Measurements from ENCODE around the gene EGLN1.
A peak's percentile ranks its signal among the peaks of the same experiment; 100 is the strongest.
"Not testable (repeated sequence)": the region's sequence is repeated elsewhere in the genome, so short reads cannot be mapped to it uniquely, and the experiment has no call there.

The EGLN1 gene

GRCh38 chr1:231421971-231422797 is at the start of gene EGLN1:
Gene EGLN1 (minus strand): TSS chr1:231422287. CDS start chr1:231421888, 399 bp downstream.
- peak; percentile 78 for DNase-seq (ENCODE audit: low read depth)

GRCh38 chr1:231471500-231471899 is 49.4 kb upstream of the EGLN1 start:
- DNase-seq (ENCODE audit: low read depth): not testable (repeated sequence)

DNA sequence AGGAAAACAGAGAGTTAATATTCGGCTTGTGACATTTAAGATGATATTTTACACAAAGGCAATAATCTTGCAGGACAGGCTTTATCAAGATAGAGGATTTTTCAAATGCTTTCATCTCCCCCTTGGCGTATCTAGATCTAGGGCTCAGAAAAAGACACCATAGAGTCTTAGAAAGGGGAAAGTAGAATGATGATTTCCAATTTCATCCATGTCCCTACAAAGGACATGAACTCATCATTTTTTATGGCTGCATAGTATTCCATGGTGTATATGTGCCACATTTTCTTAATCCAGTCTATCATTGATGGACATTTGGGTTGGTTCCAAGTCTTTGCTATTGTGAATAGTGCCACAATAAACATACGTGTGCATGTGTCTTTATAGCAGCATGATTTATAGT is 48.9 kb upstream of the EGLN1 start:
- DNase-seq (ENCODE audit: low read depth): not testable (repeated sequence)

DNA sequence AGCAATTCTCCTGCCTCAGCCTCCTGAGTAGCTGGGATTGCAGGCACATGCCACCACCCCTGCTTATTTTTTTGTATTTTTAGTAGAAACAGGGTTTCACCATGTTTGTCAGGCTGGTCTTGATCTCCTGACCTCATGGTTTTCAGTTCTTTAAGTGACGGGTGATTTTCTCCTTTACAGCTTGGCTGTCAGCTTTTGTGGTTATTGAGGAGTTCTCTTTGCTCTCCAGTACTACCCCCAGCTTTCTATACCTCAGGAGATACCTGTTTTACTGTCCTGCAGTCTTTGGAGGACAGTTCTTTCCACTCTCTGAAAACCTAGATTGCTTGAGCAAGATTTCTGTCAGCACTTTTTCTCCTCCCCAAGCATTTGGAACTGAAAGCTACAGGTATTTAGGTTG is 45.9 kb upstream of the EGLN1 start:
- no peak for DNase-seq (ENCODE audit: low read depth)

- no peak for DNase-seq (ENCODE audit: low read depth)
Observed at GRCh38 chr1:231465051-231465450, 43.0 kb upstream of the EGLN1 start.

DNA sequence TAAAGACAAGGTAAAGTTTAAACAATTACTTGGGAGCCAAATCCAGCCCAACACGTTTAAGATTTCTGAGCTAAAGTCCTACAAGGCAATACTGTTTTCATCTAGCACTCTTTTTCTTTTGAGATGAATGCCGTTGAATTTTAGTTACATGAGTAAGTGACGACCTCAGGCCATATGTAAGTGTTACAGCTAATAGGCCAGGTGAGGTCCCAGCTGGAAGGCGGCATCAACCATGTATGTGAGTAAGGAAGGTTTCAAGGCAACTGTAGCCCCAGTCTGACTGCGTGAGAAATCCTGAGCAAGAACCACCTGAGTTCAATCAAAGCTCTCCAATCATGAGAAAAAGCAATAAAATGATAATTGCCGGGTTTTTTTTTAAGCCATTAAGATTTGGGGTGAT is 41.5 kb upstream of the EGLN1 start:
- no peak for DNase-seq (ENCODE audit: low read depth)

DNA sequence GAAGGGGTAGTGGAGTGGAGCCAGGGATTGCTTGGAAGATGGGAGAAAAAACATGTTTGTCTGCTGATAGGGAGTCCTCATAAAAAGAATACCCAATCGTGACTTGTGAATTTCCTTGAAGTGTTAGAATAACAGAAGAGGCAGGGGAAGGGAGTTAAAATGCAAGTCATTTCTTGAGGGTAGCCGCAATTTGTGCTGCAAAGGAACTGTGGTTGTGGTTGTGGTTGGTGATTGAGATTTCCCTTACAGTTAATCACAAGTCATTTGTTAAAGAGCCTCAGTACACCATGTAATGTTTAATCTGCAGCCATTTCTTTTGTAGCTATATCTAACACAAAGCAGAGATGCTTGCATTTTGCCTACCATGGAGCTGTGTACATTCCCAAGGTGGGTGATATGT is 38.5 kb upstream of the EGLN1 start:
- DNase-seq (ENCODE audit: low read depth): peak; percentile 17

DNA sequence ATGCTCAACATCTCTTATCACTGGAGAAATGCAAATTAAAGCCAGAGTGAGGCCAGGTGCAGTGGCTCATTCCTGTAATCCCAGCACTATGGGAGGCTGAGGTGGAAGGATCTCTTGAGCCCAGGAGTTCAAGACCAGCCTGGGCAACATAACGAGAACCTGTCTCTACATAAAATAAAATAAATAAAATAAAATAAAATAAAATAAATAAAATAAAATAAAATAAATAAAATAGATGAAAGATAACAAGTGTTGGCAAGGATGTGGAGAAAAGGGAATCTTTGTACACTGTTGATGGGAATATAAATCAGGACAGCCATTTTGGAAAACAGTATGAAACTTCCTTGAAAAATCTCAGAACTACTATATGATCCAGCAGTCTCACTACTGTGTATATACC is 37.4 kb upstream of the EGLN1 start:
- not testable (repeated sequence) for DNase-seq (ENCODE audit: low read depth)

DNA sequence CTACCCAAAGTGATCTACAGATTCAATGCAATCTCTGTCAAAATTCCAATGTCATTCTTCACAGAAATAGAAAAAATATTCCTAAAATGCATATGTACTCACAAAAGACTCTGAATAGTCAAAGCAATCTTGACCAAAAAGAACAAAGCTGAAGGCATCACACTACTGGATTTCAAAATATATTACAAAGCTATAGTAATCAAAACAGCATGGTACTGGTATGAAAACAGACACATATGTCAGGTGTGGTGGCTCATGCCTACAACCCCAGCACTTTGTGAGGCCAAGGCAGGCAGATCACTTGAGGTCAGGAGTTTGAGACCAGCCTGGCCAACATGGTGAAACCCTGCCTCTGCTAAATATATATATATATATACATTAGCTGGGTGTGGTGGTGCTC is 35.9 kb upstream of the EGLN1 start:
- not testable (repeated sequence) for DNase-seq (ENCODE audit: low read depth)

DNA sequence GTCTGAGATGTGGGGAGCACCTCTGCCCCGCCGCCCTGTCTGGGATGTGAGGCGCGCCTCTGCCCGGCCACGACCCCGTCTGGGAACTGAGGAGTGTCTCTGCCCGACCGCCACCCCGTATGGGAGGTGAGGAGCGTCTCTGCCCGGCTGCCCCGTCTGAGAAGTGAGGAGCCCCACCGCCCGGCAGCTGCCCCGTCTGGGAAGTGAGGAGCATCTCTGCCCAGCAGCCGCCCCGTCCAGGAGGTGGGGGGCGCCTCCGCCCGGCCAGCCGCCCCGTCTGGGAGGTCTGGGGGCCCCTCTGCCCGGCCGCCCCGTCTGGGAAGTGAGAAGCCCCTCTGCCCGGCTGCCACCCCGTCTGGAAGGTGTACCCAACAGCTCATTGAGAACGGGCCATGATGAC is 32.0 kb upstream of the EGLN1 start:
- not testable (repeated sequence) for DNase-seq (ENCODE audit: low read depth)

DNA sequence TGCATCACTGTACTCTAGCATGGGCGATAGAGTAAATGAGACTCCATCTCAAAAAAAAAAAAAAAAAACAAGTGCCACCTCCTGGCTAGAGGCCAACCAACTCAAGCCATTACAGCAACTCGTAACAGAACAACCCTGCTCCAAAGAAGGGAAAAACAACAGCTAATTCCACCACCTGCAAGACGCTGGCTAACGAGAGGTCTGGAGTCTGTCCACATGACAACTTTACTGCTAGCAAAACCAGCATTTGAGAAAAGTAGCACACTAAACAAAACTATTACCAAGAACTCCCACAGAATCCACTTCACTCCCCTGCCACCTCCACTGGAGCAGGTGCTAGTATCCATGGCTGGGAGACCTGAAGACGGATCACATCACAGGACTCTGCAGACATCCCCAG is 24.1 kb upstream of the EGLN1 start:
- no peak for DNase-seq (ENCODE audit: low read depth)

- no peak for DNase-seq (ENCODE audit: low read depth)
Observed at GRCh38 chr1:231444059-231444458, 22.0 kb upstream of the EGLN1 start.

GRCh38 chr1:231443363-231443762 is 21.3 kb upstream of the EGLN1 start:
- DNase-seq (ENCODE audit: low read depth): no peak

DNA sequence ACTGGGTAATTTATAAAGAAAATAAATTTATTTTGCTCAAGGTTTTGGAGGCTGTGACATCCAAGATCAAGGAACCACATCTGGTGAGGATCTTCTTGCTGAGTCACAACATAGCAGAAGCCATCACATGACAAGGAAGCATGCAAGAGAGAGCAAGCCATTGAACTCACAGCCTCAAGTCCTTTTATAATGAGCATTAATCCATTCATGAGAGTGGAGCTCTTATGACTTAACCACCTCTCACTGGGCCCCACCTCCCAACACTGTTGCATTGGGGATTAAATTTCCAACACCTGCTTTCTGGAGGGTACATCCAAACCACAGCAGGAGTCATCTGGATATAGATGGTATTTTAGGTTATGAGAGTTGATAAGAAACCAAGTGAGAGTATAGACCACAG is 20.6 kb upstream of the EGLN1 start:
- no peak for DNase-seq (ENCODE audit: low read depth)

- DNase-seq (ENCODE audit: low read depth): no peak
Observed at GRCh38 chr1:231432996-231433395, 10.9 kb upstream of the EGLN1 start.

DNA sequence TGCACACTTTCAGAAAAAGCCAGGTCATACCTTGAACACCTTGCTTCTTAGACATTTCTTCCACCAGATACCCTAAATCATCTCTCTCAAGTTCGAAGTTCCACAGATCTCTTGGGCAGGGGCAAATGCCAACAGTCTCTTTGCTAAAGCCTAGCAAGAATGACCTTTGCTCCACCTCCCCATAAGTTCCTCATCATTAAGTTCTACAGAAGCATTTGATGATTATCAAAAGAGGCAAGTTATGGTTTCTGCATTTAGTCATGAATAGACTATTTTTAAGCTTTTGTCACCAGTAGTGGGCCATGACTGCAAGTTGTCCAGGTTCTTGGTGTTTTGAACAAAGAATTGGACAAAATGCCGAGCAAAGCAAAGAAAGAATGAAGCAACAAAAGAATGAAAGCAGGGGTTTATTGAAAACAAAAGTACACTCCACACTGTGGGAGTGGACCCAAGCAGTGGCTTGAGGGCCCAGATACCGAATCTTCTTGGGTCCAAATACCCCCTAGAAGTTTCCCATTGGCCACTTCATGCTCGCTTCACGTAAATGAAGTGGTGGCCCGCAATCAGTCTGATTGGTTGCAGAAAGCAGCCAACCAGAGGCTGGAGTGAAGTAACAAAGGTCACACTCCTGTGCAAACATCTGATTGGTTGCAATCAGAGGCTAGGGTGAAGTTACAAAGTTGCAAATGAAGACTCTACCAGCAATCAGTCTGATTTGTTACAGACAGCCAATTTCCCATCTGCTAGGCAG is 9.8 kb upstream of the EGLN1 start:
- DNase-seq (ENCODE audit: low read depth): no peak

DNA sequence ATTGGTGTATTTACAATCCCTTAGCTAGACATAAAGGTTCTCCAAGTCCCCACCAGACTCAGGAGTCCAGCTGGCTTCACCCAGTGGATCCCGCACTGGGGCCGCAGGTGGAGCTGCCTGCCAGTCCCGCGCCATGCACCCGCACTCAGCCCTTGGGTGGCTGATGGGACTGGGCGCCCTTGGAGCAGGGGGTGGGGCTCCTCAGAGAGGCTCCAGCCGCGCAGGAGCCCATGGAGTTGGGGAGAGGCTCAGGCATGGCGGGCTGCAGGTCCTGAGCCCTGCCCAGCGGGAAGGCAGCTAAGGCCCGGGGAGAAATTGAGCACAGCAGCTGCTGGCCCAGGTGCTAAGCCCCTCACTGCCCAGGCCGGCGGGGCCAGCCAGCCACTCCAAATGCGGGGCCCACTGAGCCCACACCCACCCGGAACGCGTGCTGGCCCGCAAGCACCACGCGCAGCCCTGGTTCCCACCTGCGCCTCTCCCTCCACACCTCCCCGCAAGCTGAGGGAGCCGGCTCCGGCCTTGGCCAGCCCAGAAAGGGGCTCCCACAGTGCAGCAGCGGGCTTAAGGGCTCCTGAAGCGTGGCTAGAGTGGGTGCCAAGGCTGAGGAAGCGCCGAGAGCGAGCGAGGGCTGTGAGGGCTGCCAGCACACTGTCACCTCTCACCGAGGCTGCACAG is 8.7 kb upstream of the EGLN1 start:
- DNase-seq (ENCODE audit: low read depth): not testable (repeated sequence)

GRCh38 chr1:231428377-231428776 is 6.3 kb upstream of the EGLN1 start:
- DNase-seq (ENCODE audit: low read depth): no peak

DNA sequence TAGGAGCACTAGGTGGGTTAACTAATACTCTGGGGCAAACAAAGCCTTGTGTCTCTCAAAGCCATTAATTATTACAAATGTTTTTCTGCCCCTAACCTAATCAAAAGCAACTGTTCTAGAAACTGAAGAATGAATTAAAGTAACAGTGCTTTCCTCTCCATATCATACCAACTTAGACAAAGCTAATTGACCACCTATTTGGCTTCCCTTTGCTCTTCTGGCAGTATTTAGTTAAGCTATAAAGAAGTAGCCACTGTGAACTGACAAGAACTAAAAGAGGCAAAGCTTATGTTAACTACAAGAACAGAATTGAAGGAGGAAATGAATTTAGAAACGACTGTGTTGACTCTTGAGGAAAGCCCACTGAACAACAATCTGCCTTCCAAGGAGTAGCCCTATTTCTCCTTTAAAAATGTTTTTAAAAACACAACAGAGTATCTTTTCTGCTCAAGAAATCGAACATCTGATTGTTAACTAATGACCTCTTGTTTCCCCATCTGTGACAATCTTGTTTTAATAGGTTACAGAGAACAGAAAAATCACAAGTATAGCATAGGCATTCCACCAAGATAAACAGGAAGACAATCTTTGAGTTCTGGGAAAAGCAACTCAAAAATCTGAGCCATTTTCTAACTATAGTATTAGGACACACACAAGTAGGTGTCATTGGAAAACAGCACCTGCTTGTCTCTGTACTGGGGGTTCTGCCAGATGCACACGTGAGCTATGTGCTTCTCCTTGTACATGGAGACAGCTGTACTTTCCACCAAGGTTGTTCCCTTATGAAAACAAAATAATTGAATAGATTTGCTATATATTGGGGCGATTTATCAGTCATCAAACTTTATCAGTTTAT is 3.1 kb upstream of the EGLN1 start:
- DNase-seq (ENCODE audit: low read depth): no peak

GRCh38 chr1:231423648-231424047 is 1.6 kb upstream of the EGLN1 start:
- DNase-seq (ENCODE audit: low read depth): no peak

DNA sequence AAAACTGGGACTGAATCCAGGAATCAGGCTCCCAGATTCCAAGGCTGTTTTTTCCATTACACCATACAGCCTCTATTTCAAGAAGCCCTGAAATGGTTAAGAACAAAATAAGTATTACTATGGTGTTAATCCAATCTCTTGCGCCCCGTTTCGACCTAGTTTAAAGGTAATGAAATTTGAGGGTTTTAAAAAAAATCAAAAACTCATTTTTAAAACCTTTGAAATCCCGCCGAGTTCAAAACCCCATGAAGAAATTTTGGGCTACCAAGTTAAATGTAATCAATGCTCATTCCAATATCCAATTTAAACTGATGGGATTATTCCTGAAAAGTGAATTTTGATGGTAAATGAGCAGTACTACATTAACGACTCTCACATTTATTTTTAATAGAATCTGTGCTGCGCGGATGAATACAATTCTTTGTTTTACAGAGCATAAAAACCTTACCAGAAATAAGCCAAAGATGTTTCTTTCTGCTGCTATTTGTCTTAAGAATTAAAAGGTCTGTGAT is 767 bp upstream of the EGLN1 start:
- no peak for DNase-seq (ENCODE audit: low read depth)

- no peak for DNase-seq (ENCODE audit: low read depth)
Observed at GRCh38 chr1:231421546-231421970, 529 bp downstream of the EGLN1 start.

Data from activated T-helper 1 cell treated with Interleukin-2 at 50 U/mL for 16 hours (primary cell).